Esophagus squamous epithelium (tissue), 4 donors: ENCODE results near the gene RPL26.

ENCODE experiments used
- POLR2A ChIP-seq, 4 donors: fragments of 450-650 bp; IDR thresholded peaks; one replicate each; pipeline ENCODE4 v1.6.1; 2017; ENCODE audit warnings: antibody characterized with exemption in 4 of 4, mild to moderate bottlenecking in 4 of 4, moderate library complexity in 3 of 4
- TF ChIP-seq, protein P1 (sequence below), 6 experiments: fragments of 450-650 bp in 4 of 6; fragments of 200-600 bp in 2 of 6; sonication (generic) in 2 of 6; IDR thresholded peaks; one replicate each; pipeline ENCODE4 v1.5.1; 2016 to 2019; ENCODE audit warnings: antibody characterized with exemption in 6 of 6, mild to moderate bottlenecking in 4 of 6, moderate library complexity in 4 of 6

DNA sequence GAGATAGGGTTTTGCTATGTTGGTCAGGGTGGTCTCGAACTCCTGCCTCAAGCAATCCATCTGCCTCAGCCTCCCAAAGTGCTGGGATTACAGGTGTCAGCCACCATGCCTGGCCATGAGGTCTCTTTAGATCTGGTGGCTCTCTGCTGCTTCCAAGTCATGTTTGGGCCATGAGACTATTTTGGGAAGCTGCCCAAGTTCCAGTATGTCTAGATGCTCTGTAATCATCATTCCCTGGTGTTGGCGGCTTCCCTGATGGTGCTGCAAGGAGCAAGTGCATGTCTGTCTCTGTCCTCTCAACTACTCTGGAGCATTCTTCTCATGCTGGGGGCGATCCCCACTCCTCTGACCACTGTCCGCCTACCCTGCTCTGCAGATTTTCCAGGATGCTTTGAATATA, 49.7 kb downstream of the RPL26 start:
- TF ChIP-seq POLR2A (IDR thresholded peaks at IDR 0.05): no peak
- TF ChIP-seq, protein P1, sequence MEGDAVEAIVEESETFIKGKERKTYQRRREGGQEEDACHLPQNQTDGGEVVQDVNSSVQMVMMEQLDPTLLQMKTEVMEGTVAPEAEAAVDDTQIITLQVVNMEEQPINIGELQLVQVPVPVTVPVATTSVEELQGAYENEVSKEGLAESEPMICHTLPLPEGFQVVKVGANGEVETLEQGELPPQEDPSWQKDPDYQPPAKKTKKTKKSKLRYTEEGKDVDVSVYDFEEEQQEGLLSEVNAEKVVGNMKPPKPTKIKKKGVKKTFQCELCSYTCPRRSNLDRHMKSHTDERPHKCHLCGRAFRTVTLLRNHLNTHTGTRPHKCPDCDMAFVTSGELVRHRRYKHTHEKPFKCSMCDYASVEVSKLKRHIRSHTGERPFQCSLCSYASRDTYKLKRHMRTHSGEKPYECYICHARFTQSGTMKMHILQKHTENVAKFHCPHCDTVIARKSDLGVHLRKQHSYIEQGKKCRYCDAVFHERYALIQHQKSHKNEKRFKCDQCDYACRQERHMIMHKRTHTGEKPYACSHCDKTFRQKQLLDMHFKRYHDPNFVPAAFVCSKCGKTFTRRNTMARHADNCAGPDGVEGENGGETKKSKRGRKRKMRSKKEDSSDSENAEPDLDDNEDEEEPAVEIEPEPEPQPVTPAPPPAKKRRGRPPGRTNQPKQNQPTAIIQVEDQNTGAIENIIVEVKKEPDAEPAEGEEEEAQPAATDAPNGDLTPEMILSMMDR (IDR thresholded peaks at IDR 0.05): no peak
